Left ventricle myocardium superior (tissue), 1 donor: ENCODE measurements around the gene DCUN1D2. TPM values are rescaled to one million over a fixed set of nuclear protein-coding genes. Genes with fewer than 3 reads are reported as not detected.
"Not testable (repeated sequence)": the region's sequence is repeated elsewhere in the genome, so short reads cannot be mapped to it uniquely, and the experiment has no call there.

Experiments
- ATAC-seq: fragments of 200-7000 bp; cut with Tn5 transposase; one replicate; pipeline ENCODE4 v1.9.1; 2020; ENCODE audit warnings: mild to moderate bottlenecking, moderate library complexity
- DNase-seq: peaks from one replicate; pipeline ENCODE4 v3.0.0-alpha.2; 2020
- intact Hi-C: fragments of 100-400 bp; cut with micrococcal nuclease; formaldehyde crosslinking; loops from one replicate; pipeline ENCODE4 v1.11.0; 2022
- total RNA-seq: library from RNA; stranded (reverse); fragmentation: NEBNext Ultra II Directional; extraction: Animal tissue kit (Norgen Biotek cat#: 25700); gene quantifications from one replicate; pipeline ENCODE4 v1.2.1, GENCODE V29; 2021
- donor health status: DM: no; HTN: yes; CAD: no; lungs with severe emphysema.

The DCUN1D2 gene
- total RNA-seq, 1 donor from 2014 or later, result 242 TPM

- intact Hi-C loops, result no loop called here
- ATAC-seq, result peak; percentile 78
- peak; percentile 76 for DNase-seq
Measured at GRCh38 chr13:113452942-113453901, 37.3 kb downstream of the DCUN1D2 start, which contains the start of gene ADPRHL1. Gene ADPRHL1, minus strand, starts transcription at chr13:113453488. Its CDS starts 51 bp downstream, at chr13:113453437.

GRCh38 chr13:113452466-113452865 lies 38.0 kb downstream of the DCUN1D2 start:
- no peak for ATAC-seq

GRCh38 chr13:113451951-113452421 lies 38.5 kb downstream of the DCUN1D2 start:
- DNase-seq, result peak; percentile 82
- intact Hi-C loops, result no loop called here
- ATAC-seq, result peak; percentile 72

More at GRCh38 chr13:113452466-113452865, 38.0 kb downstream of the DCUN1D2 start:
- intact Hi-C loops, result no loop called here
- no peak for DNase-seq

GRCh38 chr13:113450861-113451620 lies 39.5 kb downstream of the DCUN1D2 start:
- ATAC-seq, intact Hi-C loops: not testable (repeated sequence)
- peak; percentile 74 for DNase-seq

- ATAC-seq, intact Hi-C loops, DNase-seq: not testable (repeated sequence)
Measured at GRCh38 chr13:113450348-113450744, 40.2 kb downstream of the DCUN1D2 start.

- intact Hi-C loops, result no loop called here
- DNase-seq (no peak), ATAC-seq (no peak)
Measured at GRCh38 chr13:113449693-113450347, 40.7 kb downstream of the DCUN1D2 start.

GRCh38 chr13:113448885-113449692 lies 41.4 kb downstream of the DCUN1D2 start:
- intact Hi-C loops, result no loop called here
- no peak for ATAC-seq
- no peak for DNase-seq

- intact Hi-C loops, result no loop called here
- DNase-seq (peak; percentile 88), ATAC-seq (peak; percentile 56)
Measured at GRCh38 chr13:113448545-113448884, 42.0 kb downstream of the DCUN1D2 start.

GRCh38 chr13:113447596-113447995 lies 42.9 kb downstream of the DCUN1D2 start:
- intact Hi-C loops, result no loop called here
- DNase-seq (no peak), ATAC-seq (no peak)

- intact Hi-C loops, result no loop called here
- DNase-seq, result peak; percentile 25
- ATAC-seq, result no peak
Measured at GRCh38 chr13:113446488-113446854, 44.0 kb downstream of the DCUN1D2 start.

GRCh38 chr13:113445791-113446487 lies 44.6 kb downstream of the DCUN1D2 start:
- ATAC-seq (no peak), DNase-seq (no peak)
- intact Hi-C loops, result no loop called here

- intact Hi-C loops, result no loop called here
- ATAC-seq (no peak), DNase-seq (no peak)
Measured at GRCh38 chr13:113443991-113444390, 46.5 kb downstream of the DCUN1D2 start.

GRCh38 chr13:113442985-113443362 lies 47.5 kb downstream of the DCUN1D2 start:
- ATAC-seq (no peak), DNase-seq (no peak)
- intact Hi-C loops, result no loop called here

GRCh38 chr13:113442354-113442984 lies 48.0 kb downstream of the DCUN1D2 start:
- no peak for ATAC-seq
- intact Hi-C loops, result no loop called here

GRCh38 chr13:113441661-113442060 lies 48.9 kb downstream of the DCUN1D2 start:
- DNase-seq (no peak), ATAC-seq (no peak)
- intact Hi-C loops, result no loop called here

More at GRCh38 chr13:113442354-113442984, 48.0 kb downstream of the DCUN1D2 start:
- DNase-seq, result no peak

GRCh38 chr13:113437408-113438010 lies 53.0 kb downstream of the DCUN1D2 start:
- DNase-seq (no peak), ATAC-seq (peak; percentile 44)
- intact Hi-C loops, result no loop called here

- ATAC-seq, intact Hi-C loops: not testable (repeated sequence)
- DNase-seq, result peak; percentile 7
Measured at GRCh38 chr13:113436866-113437265, 53.6 kb downstream of the DCUN1D2 start.
